ENCODE results near the gene ADGRB3. TPM values are rescaled to one million over a fixed set of nuclear protein-coding genes. Genes with fewer than 3 reads are reported as not detected.
"Not testable (repeated sequence)": the region's sequence is repeated elsewhere in the genome, so short reads cannot be mapped to it uniquely, and the experiment has no call there.

ADGRB3 gene
- total RNA-seq, 1 donor from 2014 or later = 1.5 TPM

GRCh38 chr6:68911811-68912210, 276.7 kb downstream of the ADGRB3 start:
- Histone ChIP-seq H3K9ac (no peak overlapping the region), H3K27ac (no peak overlapping the region), H3K36me3 (no peaks in the 10 kb centered on the region), H3K4me1 (no peaks in the 10 kb centered on the region), H3K4me2 (no peak overlapping the region), H3F3A (ENCODE audit: low read depth) (no peaks in the 10 kb centered on the region), H3K27me3 (no peaks in the 10 kb centered on the region), H3K79me2 (ENCODE audit: low read depth) (no peaks in the 10 kb centered on the region), H3K4me3 (no peak overlapping the region), H2AFZ (replicated peaks) (no peak overlapping the region), H3K9me3 (ENCODE audit: low read depth) (no peaks in the 10 kb centered on the region), H4K20me1 (ENCODE audit: low read depth) (no peaks in the 10 kb centered on the region)
- Mint-ChIP-seq H3K4me1 (no peaks in the 10 kb centered on the region), H3K27ac (no peak overlapping the region), H3K4me3 (no peak overlapping the region), H3K27me3 (ENCODE audit: insufficient read depth, low read depth) (no peaks in the 10 kb centered on the region), H3K36me3 (peaks cover 2% of the 10 kb centered on the region), H3K9me3 (peaks cover 8% of the 10 kb centered on the region)
- no peak for DNase-seq (ENCODE audit: low spot score)
- TF ChIP-seq EZH2 (IDR thresholded peaks at IDR 0.05) = no peak
- TF ChIP-seq EZH2phosphoT487 (IDR thresholded peaks at IDR 0.05) = no peak
- TF ChIP-seq, protein P1, sequence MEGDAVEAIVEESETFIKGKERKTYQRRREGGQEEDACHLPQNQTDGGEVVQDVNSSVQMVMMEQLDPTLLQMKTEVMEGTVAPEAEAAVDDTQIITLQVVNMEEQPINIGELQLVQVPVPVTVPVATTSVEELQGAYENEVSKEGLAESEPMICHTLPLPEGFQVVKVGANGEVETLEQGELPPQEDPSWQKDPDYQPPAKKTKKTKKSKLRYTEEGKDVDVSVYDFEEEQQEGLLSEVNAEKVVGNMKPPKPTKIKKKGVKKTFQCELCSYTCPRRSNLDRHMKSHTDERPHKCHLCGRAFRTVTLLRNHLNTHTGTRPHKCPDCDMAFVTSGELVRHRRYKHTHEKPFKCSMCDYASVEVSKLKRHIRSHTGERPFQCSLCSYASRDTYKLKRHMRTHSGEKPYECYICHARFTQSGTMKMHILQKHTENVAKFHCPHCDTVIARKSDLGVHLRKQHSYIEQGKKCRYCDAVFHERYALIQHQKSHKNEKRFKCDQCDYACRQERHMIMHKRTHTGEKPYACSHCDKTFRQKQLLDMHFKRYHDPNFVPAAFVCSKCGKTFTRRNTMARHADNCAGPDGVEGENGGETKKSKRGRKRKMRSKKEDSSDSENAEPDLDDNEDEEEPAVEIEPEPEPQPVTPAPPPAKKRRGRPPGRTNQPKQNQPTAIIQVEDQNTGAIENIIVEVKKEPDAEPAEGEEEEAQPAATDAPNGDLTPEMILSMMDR (IDR thresholded peaks at IDR 0.05) = no peak

DNA sequence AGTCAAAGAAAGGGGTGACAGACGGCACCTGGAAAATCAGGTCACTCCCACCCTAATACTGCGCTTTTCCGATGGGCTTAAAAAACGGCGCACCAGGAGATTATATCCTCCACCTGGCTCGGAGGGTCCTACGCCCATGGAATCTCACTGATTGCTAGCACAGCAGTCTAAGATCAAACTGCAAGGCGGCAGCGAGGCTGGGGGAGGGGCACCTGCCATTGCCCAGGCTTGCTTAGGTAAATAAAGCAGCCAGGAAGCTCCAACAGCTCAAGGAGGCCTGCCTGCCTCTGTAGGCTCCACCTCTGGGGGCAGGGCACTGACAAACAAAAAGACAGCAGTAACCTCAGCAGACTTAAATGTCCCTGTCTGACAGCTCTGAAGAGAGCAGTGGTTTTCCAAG, 277.7 kb downstream of the ADGRB3 start:
- not testable (repeated sequence) for H3K27ac Mint-ChIP-seq; H3K4me1 Mint-ChIP-seq; H3K4me1 ChIP-seq; H3K4me2 ChIP-seq; H3K9me3 Mint-ChIP-seq; H3K9ac ChIP-seq; H3K27ac ChIP-seq; H4K20me1 ChIP-seq (ENCODE audit: low read depth); H3K4me3 Mint-ChIP-seq; H3K36me3 Mint-ChIP-seq; H3F3A ChIP-seq (ENCODE audit: low read depth); H3K36me3 ChIP-seq; DNase-seq (ENCODE audit: low spot score); H3K79me2 ChIP-seq (ENCODE audit: low read depth); H2AFZ ChIP-seq (replicated peaks); H3K9me3 ChIP-seq (ENCODE audit: low read depth); H3K27me3 Mint-ChIP-seq (ENCODE audit: insufficient read depth, low read depth); H3K4me3 ChIP-seq; H3K27me3 ChIP-seq

GRCh38 chr6:68915586-68915985, 280.5 kb downstream of the ADGRB3 start:
- H3K36me3 ChIP-seq = no peaks in the 10 kb centered on the region
- no peaks in the 10 kb centered on the region for H4K20me1 ChIP-seq (ENCODE audit: low read depth)
- Mint-ChIP-seq H3K9me3 (peaks cover 8% of the 10 kb centered on the region), H3K27me3 (ENCODE audit: insufficient read depth, low read depth) (no peaks in the 10 kb centered on the region), H3K27ac (no peak overlapping the region), H3K4me1 (no peaks in the 10 kb centered on the region), H3K4me3 (no peak overlapping the region), H3K36me3 (peaks cover 2% of the 10 kb centered on the region)
- H3F3A ChIP-seq (ENCODE audit: low read depth) = no peaks in the 10 kb centered on the region
- no peak overlapping the region for H3K9ac ChIP-seq
- TF ChIP-seq EZH2phosphoT487 (IDR thresholded peaks at IDR 0.05) (no peak), EZH2 (IDR thresholded peaks at IDR 0.05) (no peak)
- TF ChIP-seq, protein P1 (IDR thresholded peaks at IDR 0.05) = no peak
- H3K9me3 ChIP-seq (ENCODE audit: low read depth) = no peaks in the 10 kb centered on the region
- no peak for DNase-seq (ENCODE audit: low spot score)
- H3K4me2 ChIP-seq = no peak overlapping the region
- H3K4me3 ChIP-seq = no peak overlapping the region
- H3K4me1 ChIP-seq = no peaks in the 10 kb centered on the region
- no peaks in the 10 kb centered on the region for H3K79me2 ChIP-seq (ENCODE audit: low read depth)
- no peaks in the 10 kb centered on the region for H3K27me3 ChIP-seq
- H2AFZ ChIP-seq (replicated peaks) = no peak overlapping the region
- no peak overlapping the region for H3K27ac ChIP-seq

- Histone ChIP-seq H3F3A (ENCODE audit: low read depth) (no peaks in the 10 kb centered on the region), H3K27ac (no peak overlapping the region), H3K36me3 (no peaks in the 10 kb centered on the region), H3K4me3 (no peak overlapping the region), H3K9ac (no peak overlapping the region), H3K4me1 (no peaks in the 10 kb centered on the region), H2AFZ (replicated peaks) (no peak overlapping the region), H3K9me3 (ENCODE audit: low read depth) (no peaks in the 10 kb centered on the region), H3K79me2 (ENCODE audit: low read depth) (no peaks in the 10 kb centered on the region), H3K27me3 (no peaks in the 10 kb centered on the region), H4K20me1 (ENCODE audit: low read depth) (no peaks in the 10 kb centered on the region), H3K4me2 (no peak overlapping the region)
- H3K36me3 Mint-ChIP-seq = no peaks in the 10 kb centered on the region
- no peaks in the 10 kb centered on the region for H3K9me3 Mint-ChIP-seq
- no peak for DNase-seq (ENCODE audit: low spot score)
- H3K4me3 Mint-ChIP-seq = no peak overlapping the region
- TF ChIP-seq, protein P1 (IDR thresholded peaks at IDR 0.05) = no peak
- no peak for TF ChIP-seq EZH2 (IDR thresholded peaks at IDR 0.05)
- no peak for TF ChIP-seq EZH2phosphoT487 (IDR thresholded peaks at IDR 0.05)
- no peaks in the 10 kb centered on the region for H3K27me3 Mint-ChIP-seq (ENCODE audit: insufficient read depth, low read depth)
- no peaks in the 10 kb centered on the region for H3K4me1 Mint-ChIP-seq
- H3K27ac Mint-ChIP-seq = no peak overlapping the region
Measured at GRCh38 chr6:68919537-68919936, 284.5 kb downstream of the ADGRB3 start.

Measured in neural progenitor cell (in vitro differentiated cells).